HG02642 (cell line): ENCODE measurements around the gene WLS.

Source experiments
- ATAC-seq: cut with Tn5 transposase; IDR thresholded peaks from one replicate; pipeline ENCODE4 v1.9.1; 2021; ENCODE audit warnings: mild to moderate bottlenecking; ENCODE audit not compliant: unreplicated experiment, poor library complexity

Gene WLS

GRCh38 chr1:68145418-68146126 lies 86.8 kb downstream of the WLS start:
- ATAC-seq: no peak

GRCh38 chr1:68144856-68145255 lies 87.5 kb downstream of the WLS start:
- ATAC-seq: no peak

- no peak for ATAC-seq
These were observed 88.7 kb downstream of the WLS start for GRCh38 chr1:68143633-68144032.

GRCh38 chr1:68142461-68142860 lies 89.9 kb downstream of the WLS start:
- ATAC-seq: no peak

- no peak for ATAC-seq
These were observed 90.3 kb downstream of the WLS start for GRCh38 chr1:68142036-68142435.

- ATAC-seq: no peak
These were observed 91.0 kb downstream of the WLS start for GRCh38 chr1:68141071-68142021.

- ATAC-seq: no peak
These were observed 91.8 kb downstream of the WLS start for GRCh38 chr1:68140536-68140935.

- no peak for ATAC-seq
These were observed 96.1 kb downstream of the WLS start for GRCh38 chr1:68136187-68136586.

GRCh38 chr1:68132426-68133130 lies 99.7 kb downstream of the WLS start:
- ATAC-seq: no peak

GRCh38 chr1:68131261-68131660 lies 101.1 kb downstream of the WLS start:
- no peak for ATAC-seq

- ATAC-seq: no peak
These were observed 102.6 kb downstream of the WLS start for GRCh38 chr1:68129536-68130250.

GRCh38 chr1:68128820-68129219 lies 103.5 kb downstream of the WLS start:
- ATAC-seq: no peak

GRCh38 chr1:68128157-68128556 lies 104.2 kb downstream of the WLS start:
- no peak for ATAC-seq

GRCh38 chr1:68121536-68121935 lies 110.8 kb downstream of the WLS start:
- ATAC-seq: no peak

- peak; percentile 76 for ATAC-seq
These were observed 112.1 kb downstream of the WLS start for GRCh38 chr1:68120136-68120791.

- no peak for ATAC-seq
These were observed 112.9 kb downstream of the WLS start for GRCh38 chr1:68119445-68119844.

- no peak for ATAC-seq
These were observed 114.9 kb downstream of the WLS start for GRCh38 chr1:68117416-68117815.

- ATAC-seq: no peak
These were observed 115.6 kb downstream of the WLS start for GRCh38 chr1:68116643-68117235.

- no peak for ATAC-seq
These were observed 117.0 kb downstream of the WLS start for GRCh38 chr1:68115308-68115707.
